ENCODE data around the gene ZFAND3.

- TF ChIP-seq POLR2AphosphoS5 (IDR thresholded peaks at IDR 0.05; ENCODE audit: low read depth) (no peak), CTCF (conservative IDR thresholded peaks at IDR 0.05; ENCODE audit: low read depth in 2 of 2) (no peak), CREB1 (CRISPR knock-in tag; IDR thresholded peaks at IDR 0.05; ENCODE audit: low read depth) (no peak), EZH2 (IDR thresholded peaks at IDR 0.05; ENCODE audit: low read depth, unreplicated experiment) (no peak), REST (IDR thresholded peaks at IDR 0.05; ENCODE audit: unreplicated experiment) (no peak), ZNF462 (CRISPR knock-in tag; IDR thresholded peaks at IDR 0.05) (no peak)
Observed at GRCh38 chr6:38054527-38055202, 235.1 kb downstream of the ZFAND3 start.

Measured in GM23338 (cell line).